CD14-positive monocyte (primary cell): Measurements from ENCODE around the gene H2AZ2. TPM values are rescaled to one million over a fixed set of nuclear protein-coding genes. Genes with fewer than 3 reads are reported as not detected.
A peak's percentile ranks its signal among the peaks of the same experiment; 100 is the strongest.

Experiments used
- DNase-seq, 3 donors: peaks; one replicate each; pipeline ENCODE4 v3.0.0-alpha.2; 2011 to 2022
- H2AFZ ChIP-seq: 2 replicates; pipeline ENCODE4 v1.6.0; 2012; ENCODE audit warnings: mild to moderate bottlenecking, low read depth, low read length, inconsistent platforms; ENCODE audit not compliant: insufficient read depth, poor library complexity, severe bottlenecking
- H3K27ac ChIP-seq, 2 donors: 1 replicate in 1 of 2; 2 replicates in 1 of 2; pipeline ENCODE4 v1.5.1; 2012 to 2013; ENCODE audit warnings: low read length in 2 of 2, control low read depth in 1 of 2, inconsistent platforms in 1 of 2, low read depth in 1 of 2, mild to moderate bottlenecking in 1 of 2
- H3K27me3 ChIP-seq, 2 donors: one replicate each; pipeline versions ENCODE4 v1.6.0 to v1.6.1; 2011 to 2013; ENCODE audit warnings: low read length in 2 of 2; ENCODE audit not compliant: control insufficient read depth in 2 of 2, insufficient read depth in 2 of 2
- H3K36me3 ChIP-seq, 2 donors: replicated peaks in 1 of 2; 1 replicate in 1 of 2; 2 replicates in 1 of 2; pipeline versions ENCODE4 v1.5.1 to v1.6.1; 2012 to 2013; ENCODE audit warnings: low read length in 2 of 2, control low read depth in 1 of 2, inconsistent platforms in 1 of 2, mild to moderate bottlenecking in 1 of 2; ENCODE audit not compliant: insufficient read depth in 2 of 2, control insufficient read depth in 1 of 2
- H3K4me1 ChIP-seq, 2 donors: 1 replicate in 1 of 2; 2 replicates in 1 of 2; pipeline versions ENCODE4 v1.5.1 to v1.6.1; 2012 to 2013; ENCODE audit warnings: low read length in 2 of 2, control low read depth in 1 of 2, inconsistent platforms in 1 of 2, mild to moderate bottlenecking in 1 of 2, moderate library complexity in 1 of 2; ENCODE audit not compliant: insufficient read depth in 2 of 2, control insufficient read depth in 1 of 2
- H3K4me2 ChIP-seq: replicated peaks from 2 replicates; pipeline ENCODE3; 2012; ENCODE audit warnings: low read length, moderate library complexity, mild to moderate bottlenecking; ENCODE audit not compliant: poor library complexity, severe bottlenecking; ENCODE audit errors: extremely low read depth
- H3K4me3 ChIP-seq, 3 experiments: fragments of 200-600 bp in 1 of 3; sonication (generic) in 1 of 3; replicated peaks in 1 of 3; 1 replicate in 2 of 3; 2 replicates in 1 of 3; pipeline ENCODE4 v1.5.1; 2011 to 2013; ENCODE audit warnings: low read length in 3 of 3, mild to moderate bottlenecking in 3 of 3, control low read depth in 2 of 3, low read depth in 2 of 3, inconsistent platforms in 1 of 3, moderate library complexity in 1 of 3
- H3K79me2 ChIP-seq: 2 replicates; pipeline ENCODE4 v1.6.0; 2012; ENCODE audit warnings: mild to moderate bottlenecking, control low read depth, inconsistent platforms, low read length, moderate library complexity; ENCODE audit not compliant: insufficient read depth
- H3K9ac ChIP-seq: 2 replicates; pipeline ENCODE4 v1.6.0; 2017; ENCODE audit warnings: low read length, mild to moderate bottlenecking; ENCODE audit not compliant: insufficient read depth, poor library complexity, severe bottlenecking
- H3K9me3 ChIP-seq, 2 donors: replicated peaks in 1 of 2; 1 replicate in 1 of 2; 2 replicates in 1 of 2; pipeline versions ENCODE4 v1.5.1 to v1.6.1; 2012 to 2013; ENCODE audit warnings: low read length in 2 of 2, control low read depth in 1 of 2; ENCODE audit not compliant: control insufficient read depth in 1 of 2, insufficient read depth in 1 of 2
- H4K20me1 ChIP-seq: 2 replicates; pipeline ENCODE4 v1.6.0; 2012; ENCODE audit warnings: mild to moderate bottlenecking, low read length, control low read depth, moderate library complexity; ENCODE audit not compliant: insufficient read depth
- H3K27ac Mint-ChIP-seq, 7 donors: one replicate each; pipeline ENCODE4 v1.8.0; 2020; ENCODE audit warnings: mild to moderate bottlenecking in 7 of 7, mixed read lengths in 7 of 7, moderate library complexity in 6 of 7, inconsistent platforms in 2 of 7
- H3K27me3 Mint-ChIP-seq, 3 donors: one replicate each; pipeline ENCODE4 v1.8.0; 2021 to 2022; ENCODE audit warnings: low read depth in 3 of 3, mild to moderate bottlenecking in 3 of 3, mixed read lengths in 3 of 3, moderate library complexity in 3 of 3, inconsistent platforms in 1 of 3
- H3K36me3 Mint-ChIP-seq, 2 donors: one replicate each; pipeline ENCODE4 v1.8.0; 2020; ENCODE audit warnings: mixed read lengths in 2 of 2, inconsistent platforms in 1 of 2, mild to moderate bottlenecking in 1 of 2
- H3K4me1 Mint-ChIP-seq: one replicate; pipeline ENCODE4 v1.8.0; 2020; ENCODE audit warnings: mild to moderate bottlenecking, mixed read lengths
- H3K4me3 Mint-ChIP-seq, 2 donors: one replicate each; pipeline ENCODE4 v1.8.0; 2020; ENCODE audit warnings: mild to moderate bottlenecking in 2 of 2, mixed read lengths in 2 of 2, moderate library complexity in 1 of 2
- H3K9me3 Mint-ChIP-seq, 7 donors: one replicate each; pipeline ENCODE4 v1.8.0; 2020 to 2022; ENCODE audit warnings: mixed read lengths in 7 of 7, mild to moderate bottlenecking in 6 of 7, moderate library complexity in 6 of 7, inconsistent platforms in 2 of 7
- WGBS: methylation state at CpG from one replicate; pipeline ENCODE4 v1.1.5; 2013; ENCODE audit warnings: missing lambda C conversion rate; ENCODE audit not compliant: insufficient coverage; 5-methylcytosine and 5-hydroxymethylcytosine counted together
- intact Hi-C, 2 donors: fragments of 100-400 bp; cut with micrococcal nuclease; formaldehyde crosslinking; loops; one replicate each; pipeline versions ENCODE4 v1.15.0 to v1.15.1; 2023
- polyA plus RNA-seq, 3 donors: library from polyadenylated mRNA; depleted of rRNA in 1 of 3; unstranded in 2 of 3; stranded (reverse) in 1 of 3; fragments of 300-500 nt in 2 of 3; fragments of >200 nt in 1 of 3; fragmentation: Illumina TruSeq in 2 of 3; gene quantifications; 1 replicate in 2 of 3; 2 replicates in 1 of 3; pipeline ENCODE4 v1.2.3, GENCODE V29; 2012 to 2021
- TF ChIP-seq, protein P1 (sequence below): fragments of 200-600 bp; IDR thresholded peaks from one replicate; pipeline ENCODE4 v1.8.0; 2022; ENCODE audit warnings: antibody characterized with exemption, mild to moderate bottlenecking

The H2AZ2 gene
- polyA plus RNA-seq, 3 donors = 128 to 186 (median 181) TPM

DNA sequence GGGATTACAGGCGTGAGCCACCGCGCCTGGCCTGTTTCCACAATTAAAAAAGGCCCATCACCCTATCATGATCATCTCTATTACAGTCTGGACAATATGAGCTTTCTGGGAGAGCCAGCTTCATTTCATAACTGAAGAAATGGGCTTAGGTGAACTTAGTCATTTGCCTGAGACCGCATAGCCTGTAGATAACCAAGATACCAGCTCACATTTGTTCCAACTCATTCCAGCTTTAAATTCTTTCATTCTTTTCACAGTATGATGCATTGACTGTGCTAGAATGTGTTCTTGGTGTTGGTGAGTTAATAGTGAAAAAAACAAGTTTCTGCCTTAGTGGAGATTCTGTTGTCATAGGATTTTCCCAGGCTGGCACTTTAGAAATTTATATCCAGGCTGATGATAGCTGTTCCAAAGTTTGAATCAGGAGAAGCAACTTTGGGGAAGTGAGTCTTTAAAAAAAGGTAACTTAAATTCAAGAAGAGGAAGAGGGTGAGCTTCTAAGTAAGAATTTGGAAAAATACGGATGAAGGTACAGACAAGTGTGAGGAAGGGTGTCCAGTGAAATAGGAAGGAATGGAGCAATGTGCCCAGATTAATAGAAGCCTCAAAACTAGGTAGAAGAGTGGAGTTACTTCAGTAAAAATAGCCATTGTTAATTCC, 2.1 kb upstream of the H2AZ2 start:
- Mint-ChIP-seq H3K4me3 (no peak overlapping the region), H3K9me3 (no peaks in the 10 kb centered on the region), H3K27ac (peak overlapping the region in 4 of 7 donors; percentile 9 to 79 (median 64)), H3K4me1 (peaks cover 35% of the 10 kb centered on the region), H3K27me3 (no peaks in the 10 kb centered on the region), H3K36me3 (no peaks in the 10 kb centered on the region)
- H3K4me3 ChIP-seq = no peak overlapping the region
- WGBS = 0% methylated on average over 1 of the region's 5 CpGs
- no peaks in the 10 kb centered on the region for H3K36me3 ChIP-seq
- H3K4me2 ChIP-seq = no peak overlapping the region
- H3K9ac ChIP-seq = no peak overlapping the region
- TF ChIP-seq, protein P1, sequence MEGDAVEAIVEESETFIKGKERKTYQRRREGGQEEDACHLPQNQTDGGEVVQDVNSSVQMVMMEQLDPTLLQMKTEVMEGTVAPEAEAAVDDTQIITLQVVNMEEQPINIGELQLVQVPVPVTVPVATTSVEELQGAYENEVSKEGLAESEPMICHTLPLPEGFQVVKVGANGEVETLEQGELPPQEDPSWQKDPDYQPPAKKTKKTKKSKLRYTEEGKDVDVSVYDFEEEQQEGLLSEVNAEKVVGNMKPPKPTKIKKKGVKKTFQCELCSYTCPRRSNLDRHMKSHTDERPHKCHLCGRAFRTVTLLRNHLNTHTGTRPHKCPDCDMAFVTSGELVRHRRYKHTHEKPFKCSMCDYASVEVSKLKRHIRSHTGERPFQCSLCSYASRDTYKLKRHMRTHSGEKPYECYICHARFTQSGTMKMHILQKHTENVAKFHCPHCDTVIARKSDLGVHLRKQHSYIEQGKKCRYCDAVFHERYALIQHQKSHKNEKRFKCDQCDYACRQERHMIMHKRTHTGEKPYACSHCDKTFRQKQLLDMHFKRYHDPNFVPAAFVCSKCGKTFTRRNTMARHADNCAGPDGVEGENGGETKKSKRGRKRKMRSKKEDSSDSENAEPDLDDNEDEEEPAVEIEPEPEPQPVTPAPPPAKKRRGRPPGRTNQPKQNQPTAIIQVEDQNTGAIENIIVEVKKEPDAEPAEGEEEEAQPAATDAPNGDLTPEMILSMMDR = no peak
- peak overlapping the region in 1 of 2 donors; percentile 32 for H3K27ac ChIP-seq
- peaks cover 23% of the 10 kb centered on the region for H4K20me1 ChIP-seq
- H3K9me3 ChIP-seq = no peaks in the 10 kb centered on the region
- intact Hi-C loops = loop anchor here (5.0 to 10.0 kb wide), 8 partner anchors 37 to 805 kb away; partner anchors contain the start of genes DBNL (in 1 of the 2), PPIA (in 1 of the 2), PURB (in 1 of the 2) and TMED4 (in 1 of the 2)
- no peak overlapping the region for H2AFZ ChIP-seq
- no peaks in the 10 kb centered on the region for H3K27me3 ChIP-seq
- peaks cover 32% of the 10 kb centered on the region for H3K79me2 ChIP-seq
- H3K4me1 ChIP-seq = peaks cover 28 to 41% of the 10 kb centered on the region in 2 donors
- DNase-seq = peak in 1 of 3 donors; percentile 27

DNA sequence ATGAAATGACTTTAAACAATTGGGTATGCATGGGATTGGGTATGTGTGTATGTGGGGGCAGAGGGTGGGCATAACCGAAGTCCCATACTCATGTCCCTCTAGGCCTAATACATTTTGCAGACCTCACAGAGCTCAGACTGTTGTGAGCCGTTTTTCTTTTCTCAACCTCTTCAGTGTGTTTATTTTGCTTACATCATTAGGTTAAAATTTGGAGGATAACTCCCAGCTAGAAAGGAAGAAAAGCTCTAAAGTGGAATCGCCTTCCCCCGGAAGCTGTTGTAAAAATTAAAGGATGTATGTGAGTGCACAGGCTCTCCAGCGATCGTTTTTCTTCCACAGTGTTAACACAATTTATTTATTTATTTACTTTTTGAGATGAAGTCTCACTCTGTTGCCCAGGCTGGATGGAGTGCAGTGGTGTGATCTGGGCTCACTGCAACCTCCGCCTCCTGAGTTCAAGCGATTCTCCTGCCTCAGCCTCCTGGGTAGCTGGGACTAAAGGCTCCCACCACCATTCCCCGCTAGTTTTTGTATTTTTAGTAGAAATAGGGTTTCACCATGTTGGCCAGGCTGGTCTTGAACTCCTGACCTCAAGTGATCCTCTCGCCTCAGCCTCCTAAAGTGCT, 1.5 kb upstream of the H2AZ2 start:
- TF ChIP-seq, protein P1 = no peak
- Histone ChIP-seq H3K4me1 (peaks cover 30 to 47% of the 10 kb centered on the region in 2 donors), H3K9ac (no peak overlapping the region), H3K9me3 (no peaks in the 10 kb centered on the region), H3K27me3 (no peaks in the 10 kb centered on the region), H3K4me3 (peak overlapping the region in 1 of 3 experiments; percentile 89), H3K27ac (no peak overlapping the region), H3K4me2 (peak overlapping the region; percentile 77), H3K36me3 (no peaks in the 10 kb centered on the region), H3K79me2 (peaks cover 38% of the 10 kb centered on the region), H2AFZ (no peak overlapping the region), H4K20me1 (peaks cover 27% of the 10 kb centered on the region)
- Mint-ChIP-seq H3K27ac (peak overlapping the region; percentile 9 to 98 (median 85)), H3K27me3 (no peaks in the 10 kb centered on the region), H3K4me3 (peak overlapping the region; percentile 15 to 91), H3K36me3 (no peaks in the 10 kb centered on the region), H3K4me1 (peaks cover 41% of the 10 kb centered on the region), H3K9me3 (no peaks in the 10 kb centered on the region)
- DNase-seq = no peak
- WGBS = no CpG with 5 or more reads among the region's 10 CpGs
- intact Hi-C loops = loop anchor here (5.0 to 10.0 kb wide), 7 partner anchors 38 to 805 kb away; partner anchors contain the start of genes DBNL (in 1 of the 2), PPIA (in 1 of the 2), PURB (in 1 of the 2) and TMED4 (in 1 of the 2)
